Measurements from ENCODE around the gene KRTAP5-11.

DNA sequence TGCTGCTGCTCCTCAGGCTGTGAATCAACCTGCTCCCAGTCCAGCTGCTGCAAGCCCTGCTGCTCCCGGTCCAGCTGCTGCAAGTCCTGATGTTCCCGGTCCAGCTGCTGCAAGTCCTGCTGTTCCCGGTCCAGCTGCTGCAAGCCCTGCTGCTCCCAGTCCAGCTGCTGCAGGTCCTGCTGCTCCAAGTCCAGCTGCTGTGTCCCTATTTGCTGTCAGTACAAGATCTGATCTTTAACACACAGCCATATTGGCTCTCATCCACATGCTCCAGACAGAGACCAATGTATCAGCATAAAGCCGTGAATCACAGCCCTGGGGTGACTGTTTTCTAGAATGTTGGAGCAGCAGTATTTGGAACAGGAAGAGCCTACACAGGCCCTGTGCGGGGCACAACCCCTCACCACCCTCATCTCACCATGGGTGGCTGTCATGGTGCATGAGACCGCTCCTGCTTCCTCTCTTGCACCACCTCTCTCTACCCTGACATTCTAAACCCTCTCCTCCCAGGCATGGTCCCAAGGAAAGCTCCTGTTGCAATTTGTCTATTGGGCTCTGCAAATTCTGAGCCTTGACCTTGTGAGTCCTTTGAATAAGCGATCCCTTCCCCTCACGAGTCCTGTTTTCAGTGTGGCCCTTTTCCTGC is 13.8 kb downstream of the KRTAP5-11 start:
- TF ChIP-seq CTCF (IDR thresholded peaks at IDR 0.05) (no peak), EZH2 (IDR thresholded peaks at IDR 0.05; ENCODE audit: borderline replicate concordance, insufficient read depth, low read depth, low read length, poor library complexity, severe bottlenecking) (no peak)

All from B cell (primary cell).